Measurements from ENCODE around the gene ICAM5. TPM values are rescaled to one million over a fixed set of nuclear protein-coding genes. Genes with fewer than 3 reads are reported as not detected.
"Not testable (repeated sequence)": the region's sequence is repeated elsewhere in the genome, so short reads cannot be mapped to it uniquely, and the experiment has no call there.

The ICAM5 gene
- total RNA-seq, 2 donors from 2014 or later, result 0.78 to 0.83 TPM

- Mint-ChIP-seq H3K4me3 (no peak overlapping the region), H3K27me3 (no peaks in the 10 kb centered on the region), H3K9me3 (no peaks in the 10 kb centered on the region), H3K36me3 (no peaks in the 10 kb centered on the region), H3K27ac (no peak overlapping the region), H3K4me1 (ENCODE audit: low read depth in 2 of 2) (peaks cover 11 to 15% of the 10 kb centered on the region in 2 donors)
- peak; percentile 58 for DNase-seq (ENCODE audit: low spot score)
- ATAC-seq, result no peak
Observed at GRCh38 chr19:10328558-10329429, 39.0 kb downstream of the ICAM5 start.

GRCh38 chr19:10329555-10329954 is 39.8 kb downstream of the ICAM5 start:
- no peaks in the 10 kb centered on the region for H3K9me3 Mint-ChIP-seq
- no peak for ATAC-seq

GRCh38 chr19:10332158-10332964 is 42.6 kb downstream of the ICAM5 start:
- Mint-ChIP-seq H3K36me3 (no peaks in the 10 kb centered on the region), H3K4me1 (ENCODE audit: low read depth in 2 of 2) (peaks cover 17 to 18% of the 10 kb centered on the region in 2 donors), H3K27ac (peak overlapping the region; percentile 93 to 95), H3K9me3 (no peaks in the 10 kb centered on the region), H3K27me3 (no peaks in the 10 kb centered on the region), H3K4me3 (peak overlapping the region; percentile 96)
- ATAC-seq (peak in 1 of 2 donors; percentile 2), DNase-seq (ENCODE audit: low spot score) (peak; percentile 39)

More at GRCh38 chr19:10329555-10329954, 39.8 kb downstream of the ICAM5 start:
- Mint-ChIP-seq H3K27ac (no peak overlapping the region), H3K4me1 (ENCODE audit: low read depth in 2 of 2) (peaks cover 17 to 18% of the 10 kb centered on the region in 2 donors), H3K27me3 (no peaks in the 10 kb centered on the region), H3K36me3 (no peaks in the 10 kb centered on the region), H3K4me3 (no peak overlapping the region)
- DNase-seq (ENCODE audit: low spot score), result peak; percentile 5

DNA sequence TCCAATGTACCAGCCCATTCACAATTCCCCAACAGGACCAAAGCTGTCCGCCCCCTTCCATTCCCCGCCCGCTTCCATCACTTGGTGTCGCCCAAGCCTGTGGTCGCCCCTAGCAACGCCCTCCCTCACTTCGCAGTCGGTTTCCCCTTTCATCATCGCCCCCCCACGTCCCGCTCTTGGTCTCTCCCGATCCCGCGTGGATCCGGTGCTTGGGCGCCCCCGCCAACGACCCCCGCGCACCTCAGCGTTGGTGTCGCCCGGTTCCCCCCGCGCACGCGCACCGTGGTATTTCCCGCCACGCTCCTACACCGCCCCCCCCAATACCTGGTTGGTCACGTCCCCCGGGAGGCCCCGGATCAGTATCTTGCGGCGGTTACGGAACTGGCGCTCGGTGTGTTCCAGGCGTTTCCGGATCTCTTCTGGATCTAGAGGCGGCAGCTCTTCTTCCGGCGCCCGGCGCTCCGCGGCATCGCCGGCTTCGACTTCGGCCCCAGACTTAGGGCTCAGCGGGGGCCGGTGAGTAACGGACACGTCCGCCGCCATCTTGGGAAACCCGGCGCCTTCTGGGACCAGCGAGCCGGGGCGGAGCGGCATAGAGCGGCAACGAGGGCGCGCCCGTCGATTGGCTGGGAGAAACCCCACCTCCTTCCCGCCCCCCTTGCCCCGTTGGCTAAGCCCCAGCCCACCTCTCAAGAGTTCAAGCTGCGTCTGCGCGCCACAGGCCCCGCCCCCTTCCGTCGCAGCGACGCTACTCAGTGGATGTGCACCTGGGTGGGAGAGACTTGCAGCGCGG is 43.4 kb downstream of the ICAM5 start, which contains the start of gene RAVER1:
RAVER1 (minus strand) TSS at position 565 of the 793 bp plus-strand sequence; CDS start at position 543, 22 bp downstream.
- ATAC-seq, result peak; percentile 98
- Mint-ChIP-seq H3K9me3 (no peaks in the 10 kb centered on the region), H3K27me3 (no peaks in the 10 kb centered on the region), H3K27ac (peak within 1 kb of the TSS; percentile 93 to 95), H3K36me3 (no peaks in the 10 kb centered on the region), H3K4me1 (ENCODE audit: low read depth in 2 of 2) (peaks cover 17 to 18% of the 10 kb centered on the region in 2 donors), H3K4me3 (peak within 1 kb of the TSS; percentile 96)
- DNase-seq (ENCODE audit: low spot score), result peak; percentile 98

DNA sequence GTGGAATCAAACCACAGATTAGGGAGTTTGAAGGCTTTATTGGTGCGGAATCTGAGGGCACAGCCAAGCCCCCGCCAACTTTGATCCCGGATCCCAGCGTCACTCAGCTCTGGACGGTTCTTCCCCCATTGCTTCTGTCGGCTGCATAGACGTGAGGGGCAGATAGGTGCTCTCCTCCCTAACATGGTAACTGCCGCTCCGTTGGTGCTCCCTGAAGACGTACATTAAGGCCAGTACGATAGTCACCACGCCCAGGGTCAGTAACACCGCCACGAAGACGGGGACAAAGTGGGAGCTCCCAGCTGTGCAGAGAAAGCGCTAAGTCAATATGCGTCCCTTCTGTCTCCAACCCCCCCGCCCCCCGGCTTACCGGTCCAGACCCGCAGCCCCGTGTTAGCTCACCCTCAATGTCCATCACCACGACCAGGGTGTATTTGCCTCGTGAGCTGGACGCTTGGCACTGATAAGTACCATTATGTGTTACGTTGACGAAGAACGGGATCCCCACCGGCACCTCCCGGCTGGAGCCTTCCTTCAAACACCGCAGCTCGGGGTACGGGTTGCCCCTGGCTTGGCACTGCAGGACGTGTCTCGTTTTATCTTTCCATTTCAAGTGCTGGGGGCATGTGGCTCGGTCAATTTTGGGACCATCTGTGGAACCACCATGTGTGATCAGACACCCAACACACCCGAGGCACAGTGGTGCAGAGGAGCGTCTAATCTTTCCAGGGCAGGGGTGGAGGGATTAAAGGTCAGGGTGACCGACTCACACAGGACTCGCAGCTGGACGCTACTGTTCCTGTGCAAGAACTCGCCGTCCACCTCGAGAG is 44.2 kb downstream of the ICAM5 start:
- Mint-ChIP-seq H3K27ac (peak overlapping the region; percentile 93 to 95), H3K27me3 (no peaks in the 10 kb centered on the region), H3K4me1 (ENCODE audit: low read depth in 2 of 2) (peaks cover 25 to 27% of the 10 kb centered on the region in 2 donors), H3K9me3 (no peaks in the 10 kb centered on the region), H3K4me3 (peak overlapping the region; percentile 96), H3K36me3 (no peaks in the 10 kb centered on the region)
- ATAC-seq, result no peak
- DNase-seq (ENCODE audit: low spot score), result peak; percentile 41

- H3K36me3 Mint-ChIP-seq, result no peaks in the 10 kb centered on the region
- peak overlapping the region; percentile 96 for H3K4me3 Mint-ChIP-seq
- H3K27ac Mint-ChIP-seq, result no peak overlapping the region
- peaks cover 33 to 35% of the 10 kb centered on the region in 2 donors for H3K4me1 Mint-ChIP-seq (ENCODE audit: low read depth in 2 of 2)
- H3K27me3 Mint-ChIP-seq, result no peaks in the 10 kb centered on the region
- H3K9me3 Mint-ChIP-seq, result no peaks in the 10 kb centered on the region
- peak; percentile 56 for DNase-seq (ENCODE audit: low spot score)
- no peak for ATAC-seq
Observed at GRCh38 chr19:10334588-10335351, 45.0 kb downstream of the ICAM5 start.

- Mint-ChIP-seq H3K36me3 (no peaks in the 10 kb centered on the region), H3K27me3 (no peaks in the 10 kb centered on the region), H3K9me3 (no peaks in the 10 kb centered on the region), H3K27ac (no peak overlapping the region), H3K4me3 (no peak overlapping the region), H3K4me1 (ENCODE audit: low read depth in 2 of 2) (peaks cover 36 to 37% of the 10 kb centered on the region in 2 donors)
- ATAC-seq (no peak), DNase-seq (ENCODE audit: low spot score) (peak; percentile 59)
Observed at GRCh38 chr19:10335352-10335985, 45.7 kb downstream of the ICAM5 start.

- ATAC-seq; H3K27me3 Mint-ChIP-seq; H3K4me3 Mint-ChIP-seq; H3K9me3 Mint-ChIP-seq; H3K36me3 Mint-ChIP-seq; DNase-seq (ENCODE audit: low spot score): not testable (repeated sequence)
- Mint-ChIP-seq H3K4me1 (ENCODE audit: low read depth in 2 of 2) (peaks cover 36 to 41% of the 10 kb centered on the region in 2 donors), H3K27ac (peak overlapping the region in 1 of 2 donors; percentile 54)
Observed at GRCh38 chr19:10336725-10337124, 47.0 kb downstream of the ICAM5 start.

DNA sequence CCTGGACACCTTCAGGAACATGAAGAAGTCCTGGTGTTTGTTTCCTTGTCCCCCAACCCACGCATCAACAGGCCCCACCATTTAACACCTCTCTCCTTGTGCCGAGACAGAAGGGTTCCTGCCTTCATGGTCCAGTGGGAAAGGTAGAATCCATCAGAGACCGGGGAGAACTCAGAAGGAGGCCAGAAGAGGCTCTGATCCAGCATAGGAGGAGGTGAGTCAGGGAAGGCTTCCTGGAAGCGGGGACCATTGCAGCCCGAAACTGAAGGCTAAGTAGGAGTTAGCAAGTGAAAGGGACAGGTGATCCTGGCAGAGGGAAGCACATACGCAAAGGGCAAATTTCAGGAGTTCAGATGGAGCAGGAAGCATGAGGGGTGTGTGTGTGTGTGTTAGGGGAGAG is 49.2 kb downstream of the ICAM5 start:
- Mint-ChIP-seq H3K4me3 (peak overlapping the region; percentile 95), H3K36me3 (no peaks in the 10 kb centered on the region), H3K27me3 (no peaks in the 10 kb centered on the region), H3K4me1 (ENCODE audit: low read depth in 2 of 2) (peaks cover 24 to 26% of the 10 kb centered on the region in 2 donors), H3K9me3 (no peaks in the 10 kb centered on the region), H3K27ac (peak overlapping the region; percentile 76 to 86)
- ATAC-seq (no peak), DNase-seq (ENCODE audit: low spot score) (no peak)

DNA sequence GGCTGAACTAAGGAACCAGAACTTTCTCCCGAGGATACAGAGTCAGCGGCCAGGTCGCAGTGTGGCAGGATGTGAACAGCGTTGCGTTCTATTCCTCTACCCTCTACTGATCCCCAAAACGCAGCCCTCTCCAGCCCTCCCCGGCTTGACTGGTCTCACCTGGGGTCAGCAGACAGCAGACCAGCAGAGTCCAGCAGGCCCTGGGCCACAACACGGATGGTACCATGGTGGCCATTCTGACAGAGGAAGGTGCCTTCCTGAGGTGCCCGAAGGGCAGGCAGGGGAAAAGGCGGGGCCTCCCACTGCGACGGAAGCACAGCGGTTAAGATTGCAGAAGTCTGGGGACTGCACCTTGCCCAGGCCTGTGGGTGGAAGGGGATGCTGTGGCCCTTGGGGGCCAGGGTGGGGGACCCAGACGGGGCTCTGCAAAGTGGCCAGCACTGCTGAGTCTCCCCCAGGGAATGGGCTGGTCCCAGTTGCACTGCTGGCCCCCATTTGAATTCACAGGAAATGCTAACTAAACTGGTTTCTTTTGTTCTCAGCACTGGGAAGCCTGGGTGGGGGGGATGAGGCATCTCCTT is 49.7 kb downstream of the ICAM5 start, which contains the start of gene ICAM3:
ICAM3 (minus strand) TSS at position 245 of the 581 bp plus-strand sequence; CDS start at position 235, 10 bp downstream.
- peak within 1 kb of the TSS; percentile 95 for H3K4me3 Mint-ChIP-seq
- ATAC-seq, result peak; percentile 93 to 94
- peak; percentile 89 for DNase-seq (ENCODE audit: low spot score)
- no peaks in the 10 kb centered on the region for H3K27me3 Mint-ChIP-seq
- peaks cover 19 to 23% of the 10 kb centered on the region in 2 donors for H3K4me1 Mint-ChIP-seq (ENCODE audit: low read depth in 2 of 2)
- H3K36me3 Mint-ChIP-seq, result no peaks in the 10 kb centered on the region
- peak within 1 kb of the TSS; percentile 76 to 86 for H3K27ac Mint-ChIP-seq
- H3K9me3 Mint-ChIP-seq, result no peaks in the 10 kb centered on the region

DNA sequence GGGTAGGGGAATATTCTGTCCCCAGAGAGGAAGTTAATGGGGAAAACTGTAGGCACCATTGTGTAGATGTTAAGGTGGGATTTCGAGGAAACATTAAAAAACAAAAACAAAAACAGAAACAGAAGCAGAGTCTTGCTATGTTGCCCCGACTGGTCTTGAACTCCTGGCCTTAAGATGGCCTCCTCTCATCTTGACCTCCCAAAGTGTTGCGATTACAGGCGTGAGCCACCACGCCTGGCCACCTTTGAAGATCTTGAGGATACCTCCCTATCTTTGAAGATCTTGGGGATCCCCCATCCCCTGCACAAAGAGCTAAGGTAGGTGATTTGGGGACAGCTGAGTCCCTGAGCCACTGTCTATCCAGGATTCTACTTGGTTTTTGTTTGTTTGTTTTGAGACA is 50.2 kb downstream of the ICAM5 start:
- Mint-ChIP-seq H3K4me1 (ENCODE audit: low read depth in 2 of 2) (peaks cover 19 to 23% of the 10 kb centered on the region in 2 donors), H3K36me3 (no peaks in the 10 kb centered on the region), H3K9me3 (no peaks in the 10 kb centered on the region), H3K4me3 (peak overlapping the region; percentile 95), H3K27me3 (no peaks in the 10 kb centered on the region), H3K27ac (peak overlapping the region; percentile 76 to 86)
- ATAC-seq (no peak), DNase-seq (ENCODE audit: low spot score) (no peak)

Measured in natural killer cell treated with Interleukin-12 subunit alpha and Interleukin-12 subunit beta and Interleukin-15 and Interleukin-18, amount 100 ng/mL, for 72 hours (primary cell).